Hematopoietic multipotent progenitor cell treated with erythropoietin and hydrocortisone succinate and interleukin-3 and kit ligand, for 8 days (in vitro differentiated cells): ENCODE measurements around the gene BRMS1.

Experiments
- DNase-seq: peaks from one replicate; pipeline ENCODE4 v3.0.0-alpha.2; 2015

Gene BRMS1

DNA sequence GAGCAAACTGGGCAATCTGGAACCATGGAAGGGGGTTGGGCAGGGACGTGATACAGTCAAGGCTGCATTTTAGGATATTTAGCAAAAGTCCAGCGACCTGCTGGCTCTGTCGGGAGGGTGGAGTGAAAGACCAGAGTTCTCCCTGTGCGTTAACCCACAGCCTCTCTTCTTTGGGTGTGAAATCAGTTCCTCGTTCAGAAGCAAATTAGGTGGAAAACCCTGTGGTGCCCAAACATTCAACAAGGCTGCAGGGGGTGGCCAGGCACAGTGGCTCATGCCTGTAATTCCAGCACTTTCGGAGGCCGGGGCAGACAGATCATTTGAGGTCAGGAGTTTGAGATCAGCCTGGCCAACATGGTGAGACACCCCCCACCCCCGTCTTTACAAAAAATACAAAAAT is 47.3 kb downstream of the BRMS1 start:
- no peak for DNase-seq

DNA sequence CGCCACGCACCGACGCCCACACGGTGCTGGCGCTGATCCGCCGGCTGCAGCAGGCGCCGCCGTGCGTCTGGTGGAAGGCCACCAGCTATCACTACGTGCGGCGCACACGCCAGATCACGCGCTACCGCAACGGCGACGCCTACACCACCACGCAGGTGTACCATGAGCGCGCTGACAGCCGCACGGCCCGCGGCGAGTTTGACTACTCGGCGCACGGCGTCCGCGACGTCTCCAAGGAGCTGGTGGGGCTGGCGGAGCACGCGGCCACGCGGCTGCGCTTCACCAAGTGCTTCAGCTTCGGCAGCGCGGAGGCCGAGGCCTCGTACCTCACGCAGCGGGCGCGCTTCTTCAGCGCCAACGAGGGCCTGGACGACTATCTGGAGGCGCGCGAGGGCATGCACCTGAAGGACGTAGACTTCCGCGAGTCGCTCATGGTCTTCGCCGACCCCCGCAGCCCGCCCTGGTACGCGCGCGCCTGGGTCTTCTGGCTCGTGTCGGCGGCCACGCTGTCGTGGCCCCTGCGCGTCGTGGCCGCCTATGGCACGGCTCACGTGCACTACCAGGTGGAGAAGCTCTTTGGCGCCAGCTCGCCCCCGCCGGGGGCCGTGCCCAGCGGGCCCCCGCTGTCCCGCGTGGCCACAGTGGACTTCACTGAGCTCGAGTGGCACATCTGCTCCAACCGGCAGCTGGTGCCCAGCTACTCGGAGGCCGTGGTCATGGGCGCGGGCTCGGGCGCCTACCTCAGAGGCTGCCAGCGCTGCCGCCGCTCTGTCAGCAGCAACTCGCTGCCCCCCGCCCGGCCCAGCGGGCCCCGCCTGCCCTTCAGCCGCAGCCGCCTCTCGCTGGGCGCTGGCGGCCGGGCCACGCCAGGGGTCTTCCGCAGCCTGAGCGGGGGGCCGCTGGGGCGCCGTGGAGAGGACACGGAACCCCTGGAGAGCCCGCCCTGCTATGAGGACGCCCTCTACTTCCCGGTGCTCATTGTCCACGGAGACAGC is 50.0 kb downstream of the BRMS1 start:
- DNase-seq: no peak

DNA sequence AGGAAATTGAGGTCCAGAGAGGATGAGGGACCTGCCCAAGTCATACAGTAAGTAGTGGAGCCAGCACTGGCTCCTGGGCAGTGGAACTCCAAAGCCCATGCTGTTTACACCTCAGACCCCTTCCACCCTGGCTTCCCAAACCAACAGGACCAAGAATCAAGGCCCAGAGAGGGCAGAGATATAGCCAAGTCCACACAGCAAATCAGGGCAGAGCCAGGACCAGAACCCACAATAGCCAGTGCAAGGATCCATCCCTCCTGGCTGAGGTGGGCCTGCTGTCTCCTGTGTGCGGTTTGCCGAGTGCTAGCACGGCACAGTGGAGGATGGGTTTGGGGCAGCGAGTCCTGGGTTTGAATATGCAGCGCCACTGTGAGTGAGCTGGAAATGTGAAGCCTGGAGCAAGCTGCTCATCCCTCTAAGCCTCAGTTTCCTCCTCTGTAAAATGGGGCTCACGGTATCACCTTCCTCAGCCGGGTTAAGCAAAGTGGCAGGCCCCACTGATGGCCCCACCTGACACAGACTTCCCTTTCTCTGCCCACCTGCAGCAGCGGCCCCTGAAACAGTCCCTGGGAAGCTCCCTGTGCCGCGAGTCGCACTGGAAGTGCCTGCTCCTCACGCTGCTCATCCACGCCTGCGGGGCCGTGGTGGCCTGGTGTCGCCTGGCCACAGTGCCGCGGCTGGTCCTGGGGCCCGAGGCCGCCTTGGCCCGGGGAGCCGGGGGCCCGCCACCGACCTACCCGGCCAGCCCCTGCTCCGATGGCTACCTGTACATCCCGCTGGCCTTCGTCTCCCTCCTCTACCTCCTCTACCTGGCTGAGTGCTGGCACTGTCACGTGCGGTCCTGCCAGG is 50.9 kb downstream of the BRMS1 start:
- DNase-seq: no peak

DNA sequence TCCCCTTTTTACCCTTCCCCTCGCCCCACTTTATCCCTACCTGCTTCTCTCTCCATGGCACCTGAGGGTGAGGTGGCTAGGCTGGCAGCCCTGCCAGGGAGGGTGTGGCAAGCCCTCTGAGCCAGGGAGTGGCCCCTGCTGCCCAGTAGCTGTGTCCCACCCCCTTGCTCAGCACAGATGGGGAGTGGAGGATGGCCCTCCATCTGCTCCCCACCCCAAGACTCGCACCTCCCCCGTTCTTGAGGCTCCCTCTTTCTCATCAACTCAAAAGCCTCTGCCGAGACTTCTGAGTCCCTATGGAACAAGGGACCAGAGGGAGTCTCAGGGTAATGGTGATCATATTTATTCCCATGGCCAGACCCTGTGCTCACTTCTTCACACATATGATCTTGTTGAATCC is 51.6 kb downstream of the BRMS1 start:
- no peak for DNase-seq

DNA sequence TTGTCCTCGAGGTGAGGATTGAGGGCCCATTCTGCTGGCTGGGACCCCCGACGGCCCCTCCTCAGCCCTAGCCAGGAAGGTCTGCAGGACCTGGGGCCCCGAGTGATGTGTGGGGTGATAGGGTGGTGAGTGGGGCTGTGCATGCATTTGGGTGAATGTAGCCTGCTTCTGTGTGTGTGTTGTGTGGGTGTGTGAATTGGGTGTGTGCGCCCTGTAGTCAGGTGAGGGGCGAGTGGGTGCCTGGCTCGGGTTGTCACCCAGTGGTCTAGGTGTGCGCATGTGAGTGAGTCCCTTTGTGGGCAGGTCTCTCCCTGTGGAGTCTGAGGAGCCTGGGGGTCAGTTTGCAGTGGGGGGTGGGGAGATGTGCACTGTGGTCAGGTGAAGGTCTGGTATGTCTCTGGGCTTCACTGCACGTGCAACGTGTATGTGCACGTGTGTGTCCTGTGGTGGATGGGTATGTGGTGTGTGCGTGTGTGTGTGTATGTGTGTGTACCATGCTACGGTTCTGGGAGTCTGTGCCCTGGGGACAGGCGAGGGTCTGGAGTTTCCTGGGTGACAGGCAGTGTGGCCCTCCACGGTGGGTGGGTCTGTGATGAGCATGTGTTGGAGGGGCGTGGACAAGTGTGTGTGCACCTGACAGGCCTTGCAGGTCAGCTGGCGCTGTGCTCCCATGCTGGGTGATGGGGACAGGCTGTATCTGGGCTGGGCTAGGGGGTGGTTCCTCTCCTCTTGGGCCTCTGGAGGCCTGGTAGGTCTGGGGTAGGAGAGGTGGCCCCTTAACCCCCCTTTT is 52.2 kb downstream of the BRMS1 start:
- DNase-seq: no peak

DNA sequence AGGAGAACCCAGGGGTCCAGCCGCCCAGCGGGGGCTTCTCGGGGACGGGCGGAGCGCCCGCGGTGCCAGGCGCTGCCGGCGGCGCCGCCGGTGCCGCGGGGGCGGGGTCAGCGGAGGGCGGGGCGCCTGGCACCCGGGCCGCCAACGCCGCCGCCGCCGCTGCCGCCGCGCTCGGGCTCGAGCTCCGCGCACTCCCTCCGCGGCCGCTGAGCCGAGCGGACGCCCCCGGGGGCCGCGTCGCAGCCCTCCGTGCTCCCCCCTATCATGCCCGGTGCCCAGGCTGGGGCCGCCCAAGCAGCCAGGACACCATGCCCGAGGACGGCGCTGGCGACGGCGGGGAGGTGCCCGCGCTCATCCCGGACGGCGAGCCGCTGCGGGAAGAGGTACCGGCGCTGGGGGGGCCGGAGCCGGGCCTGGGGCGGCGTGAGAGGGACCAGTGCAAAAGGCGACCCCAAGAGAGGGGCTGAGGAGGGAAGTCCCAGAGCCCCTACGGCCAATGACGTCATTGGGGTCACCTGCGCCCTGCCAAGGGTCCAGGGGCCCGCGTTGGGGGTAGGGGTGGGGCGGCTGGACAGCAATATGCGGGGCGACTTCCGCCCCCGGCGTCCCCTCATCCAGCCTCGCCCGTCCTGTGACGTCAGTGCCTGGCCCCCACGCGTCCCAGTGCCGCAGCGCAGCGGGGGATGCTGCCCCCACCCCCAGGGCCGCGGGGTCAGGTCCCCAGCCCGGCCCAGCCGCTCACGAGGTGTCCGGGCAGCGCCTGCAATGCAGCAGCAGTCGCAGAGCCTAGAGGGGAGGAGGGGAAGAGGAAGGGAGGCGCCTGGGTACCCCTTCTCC is 53.0 kb downstream of the BRMS1 start, which contains the start of gene TMEM151A:
Gene TMEM151A, plus strand, starts transcription at position 189 of the 837 bp plus-strand sequence. Its CDS starts 120 bp downstream, at position 309.
- no peak for DNase-seq

DNA sequence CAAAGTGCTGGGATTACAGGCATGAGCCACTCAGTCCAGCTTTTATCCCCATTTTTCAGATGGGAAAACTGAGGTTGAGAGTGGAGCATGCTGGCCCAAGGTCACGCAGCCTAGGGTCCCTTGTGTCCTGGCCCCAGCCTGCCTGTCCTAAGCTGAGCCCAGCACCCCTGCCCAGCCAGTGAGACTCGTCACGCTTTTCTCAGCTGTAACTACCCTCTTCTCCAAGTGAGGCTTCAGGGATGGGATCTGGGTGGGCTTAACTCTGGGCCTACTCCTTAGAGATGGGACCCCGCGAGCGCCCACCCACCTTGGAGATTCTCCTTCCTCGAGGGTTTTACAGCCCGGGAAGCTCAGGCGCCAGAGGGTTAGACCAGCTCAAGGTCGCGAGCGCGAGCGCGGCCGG is 53.6 kb downstream of the BRMS1 start:
- no peak for DNase-seq

DNA sequence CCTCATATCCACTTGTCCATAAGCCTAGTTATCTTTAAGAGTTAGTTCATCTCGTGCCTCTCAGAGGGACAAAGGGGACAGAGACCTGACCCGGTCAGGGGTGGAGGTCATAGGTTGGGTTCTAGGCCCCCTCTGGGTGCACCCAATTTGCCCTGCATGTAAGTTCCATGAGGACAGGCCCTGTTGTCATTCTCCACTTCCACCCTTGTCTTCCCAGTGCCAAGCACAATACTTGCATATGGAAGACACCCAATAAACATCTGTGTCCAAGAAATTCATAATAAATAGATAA is 54.6 kb downstream of the BRMS1 start:
- DNase-seq: no peak

DNA sequence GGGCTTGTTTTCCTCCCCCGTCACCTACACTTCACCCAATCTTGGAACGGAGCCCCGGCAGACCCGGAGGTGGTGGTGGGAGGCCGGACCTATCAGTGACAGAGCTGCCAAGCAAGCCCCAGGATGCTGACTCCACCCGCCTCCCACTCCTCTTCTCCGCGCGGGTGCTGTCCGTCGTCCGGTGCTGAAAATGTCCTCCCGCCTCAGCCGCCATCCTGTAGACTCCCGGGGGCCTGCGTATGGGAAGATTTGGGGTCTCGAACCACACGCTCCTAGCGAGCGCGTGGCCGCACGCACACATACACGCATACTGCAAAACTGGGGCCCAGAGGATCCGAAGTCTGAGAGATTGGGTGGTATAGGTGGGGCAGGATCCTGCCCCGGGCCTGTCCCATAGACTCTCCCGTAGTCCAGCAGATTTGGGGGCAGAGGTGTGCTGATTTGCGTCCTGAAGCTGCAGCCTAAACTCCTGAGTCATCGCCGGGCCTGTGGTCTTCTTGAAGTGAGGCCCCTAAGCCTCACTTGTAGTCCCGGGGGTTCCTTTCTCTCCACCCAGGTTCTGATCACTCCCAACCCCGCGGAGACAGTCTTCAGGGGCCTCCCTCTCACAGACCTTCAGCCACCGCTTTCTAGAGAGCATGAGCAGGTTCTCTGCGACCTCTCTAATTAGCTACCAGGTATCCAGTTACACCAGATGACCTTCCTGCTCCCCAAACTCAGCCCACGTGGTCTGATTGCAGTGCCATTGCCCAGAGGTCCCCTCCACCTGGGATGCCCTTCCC is 55.2 kb downstream of the BRMS1 start:
- DNase-seq: no peak

DNA sequence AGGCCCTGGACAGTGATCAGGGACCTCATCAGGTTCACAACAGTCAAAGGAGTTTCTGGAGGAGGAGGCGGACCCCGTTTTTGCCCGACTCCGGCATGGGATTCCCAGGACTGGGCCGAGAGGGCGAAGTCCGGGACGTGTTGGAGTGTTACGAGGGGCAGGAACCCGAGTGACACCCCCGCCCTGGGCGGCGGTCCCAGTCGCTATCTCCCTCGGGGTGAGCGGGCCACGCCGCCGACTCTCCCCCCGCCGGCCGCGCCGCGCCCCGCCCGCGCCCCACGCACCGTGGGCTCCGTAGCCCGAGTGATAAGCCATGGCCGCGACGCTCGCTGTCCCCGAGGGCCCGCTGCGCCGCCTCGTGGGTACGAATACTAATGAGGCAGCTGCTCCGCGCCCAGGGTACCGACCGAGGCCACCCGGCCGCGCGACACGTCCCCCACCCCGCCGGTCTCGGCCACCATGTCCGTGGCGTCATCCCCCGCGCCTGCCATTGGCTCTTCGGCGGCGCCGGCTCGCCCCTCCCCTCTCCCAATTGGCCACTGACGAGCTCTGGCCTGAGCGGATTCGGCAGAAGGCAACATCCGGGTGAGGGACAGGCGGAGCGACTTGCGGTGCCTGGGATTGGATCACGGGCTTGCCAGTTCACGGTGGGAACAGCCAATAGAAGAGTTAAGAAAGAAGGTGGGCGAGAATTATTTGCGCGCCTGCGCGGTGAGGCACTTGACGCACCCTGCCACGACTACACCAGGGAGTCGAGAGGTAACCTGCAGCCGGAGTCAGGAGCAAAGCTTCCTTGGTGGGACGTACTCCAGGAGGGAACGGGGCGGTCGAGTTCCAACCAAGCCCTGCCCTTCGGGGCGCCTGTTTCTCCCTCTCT is 56.0 kb downstream of the BRMS1 start, which contains the start of gene YIF1A:
Gene YIF1A, minus strand, starts transcription at position 473 of the 877 bp plus-strand sequence. Its CDS starts 158 bp downstream, at position 315.
- DNase-seq: peak; percentile 99

DNA sequence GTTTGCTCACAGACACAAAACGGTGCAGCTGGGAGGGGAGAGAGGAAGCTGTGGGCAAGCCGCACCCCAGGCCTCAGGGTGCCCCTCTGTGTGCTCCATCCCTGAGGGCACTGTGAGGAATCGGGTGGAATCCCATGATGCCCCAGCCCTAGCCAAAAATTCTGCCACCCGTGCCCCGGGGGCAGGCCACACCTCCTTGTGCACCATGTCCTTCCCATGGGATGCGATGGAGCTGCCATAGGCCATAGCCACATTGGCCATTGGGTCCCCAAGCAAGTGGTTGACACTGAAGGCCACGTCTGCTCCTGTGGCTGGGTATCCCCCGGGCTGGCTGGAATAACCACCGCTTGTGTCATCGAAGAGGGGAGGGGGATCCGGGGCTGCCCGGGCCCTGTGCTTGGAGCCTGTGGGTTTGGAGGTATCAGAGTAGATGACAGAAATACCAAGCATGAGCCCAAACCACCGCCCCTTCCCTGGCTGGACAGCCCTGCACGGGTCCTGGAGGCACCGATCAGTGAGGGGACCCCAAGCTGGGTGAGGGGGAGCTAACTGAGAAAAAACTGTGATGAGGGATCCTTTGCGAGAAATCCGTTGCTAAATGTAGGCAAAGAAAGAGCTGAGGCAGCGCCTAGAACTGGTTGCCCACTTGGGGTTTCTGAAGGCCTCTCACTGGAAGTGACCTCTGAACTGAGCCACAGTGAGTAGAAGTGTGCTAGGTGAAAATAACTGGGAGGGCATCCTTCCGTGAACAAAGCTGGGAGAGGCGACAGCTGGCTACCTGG is 56.8 kb downstream of the BRMS1 start:
- DNase-seq: no peak
